ENCODE data around the gene PLCXD1. TPM values are rescaled to one million over a fixed set of nuclear protein-coding genes. Genes with fewer than 3 reads are reported as not detected.
"Not testable (repeated sequence)": the region's sequence is repeated elsewhere in the genome, so short reads cannot be mapped to it uniquely, and the experiment has no call there.

Gene PLCXD1
- total and polyA plus RNA-seq, 4 donors: 6.7 to 50.6 (median 29.0) TPM

DNA sequence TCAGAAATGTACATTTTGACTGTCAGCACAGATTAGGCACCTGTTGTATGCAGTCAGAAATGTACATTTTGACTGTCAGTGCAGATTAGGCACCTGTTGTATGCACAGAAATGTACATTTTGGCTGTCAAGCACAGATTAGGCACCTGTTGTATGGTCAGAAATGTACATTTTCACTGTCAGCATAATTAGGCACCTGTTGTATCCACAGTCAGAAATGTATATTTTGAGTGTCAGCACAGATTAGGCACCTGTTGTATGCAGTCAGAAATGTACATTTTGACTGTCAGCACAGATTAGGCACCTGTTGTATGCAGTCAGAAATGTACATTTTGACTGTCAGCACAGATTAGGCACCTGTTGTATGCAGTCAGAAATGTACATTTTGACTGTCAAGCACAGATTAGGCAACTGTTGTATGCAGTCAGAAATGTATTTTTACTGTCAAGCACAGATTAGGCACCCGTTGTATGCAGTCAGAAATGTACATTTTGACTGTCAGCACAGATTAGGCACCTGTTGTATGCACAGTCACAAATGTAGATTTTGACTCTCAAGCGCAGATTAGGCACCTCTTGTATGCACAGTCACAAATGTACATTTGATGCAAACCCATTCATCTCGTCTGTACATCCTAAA lies 25.6 kb downstream of the PLCXD1 start:
- not testable (repeated sequence) for DNase-seq (ENCODE audit: low read depth in 4 of 6, low spot score in 6 of 6); H3K9me3 ChIP-seq (ENCODE audit: control insufficient read depth, insufficient read depth, low read length); H3K4me1 ChIP-seq (ENCODE audit: control insufficient read depth, insufficient read depth, low read length); H3K27me3 ChIP-seq (ENCODE audit: control insufficient read depth, insufficient read depth, low read length); H3K27ac ChIP-seq (ENCODE audit: low read depth, low read length); H3K4me3 ChIP-seq (ENCODE audit: low read depth, low read length)
- 92% methylated on average over 3 of the region's 3 CpGs for WGBS (ENCODE audit: insufficient coverage)
- peaks cover 82% of the 10 kb centered on the region for H3K36me3 ChIP-seq (ENCODE audit: control insufficient read depth, insufficient read depth, low read length)

DNA sequence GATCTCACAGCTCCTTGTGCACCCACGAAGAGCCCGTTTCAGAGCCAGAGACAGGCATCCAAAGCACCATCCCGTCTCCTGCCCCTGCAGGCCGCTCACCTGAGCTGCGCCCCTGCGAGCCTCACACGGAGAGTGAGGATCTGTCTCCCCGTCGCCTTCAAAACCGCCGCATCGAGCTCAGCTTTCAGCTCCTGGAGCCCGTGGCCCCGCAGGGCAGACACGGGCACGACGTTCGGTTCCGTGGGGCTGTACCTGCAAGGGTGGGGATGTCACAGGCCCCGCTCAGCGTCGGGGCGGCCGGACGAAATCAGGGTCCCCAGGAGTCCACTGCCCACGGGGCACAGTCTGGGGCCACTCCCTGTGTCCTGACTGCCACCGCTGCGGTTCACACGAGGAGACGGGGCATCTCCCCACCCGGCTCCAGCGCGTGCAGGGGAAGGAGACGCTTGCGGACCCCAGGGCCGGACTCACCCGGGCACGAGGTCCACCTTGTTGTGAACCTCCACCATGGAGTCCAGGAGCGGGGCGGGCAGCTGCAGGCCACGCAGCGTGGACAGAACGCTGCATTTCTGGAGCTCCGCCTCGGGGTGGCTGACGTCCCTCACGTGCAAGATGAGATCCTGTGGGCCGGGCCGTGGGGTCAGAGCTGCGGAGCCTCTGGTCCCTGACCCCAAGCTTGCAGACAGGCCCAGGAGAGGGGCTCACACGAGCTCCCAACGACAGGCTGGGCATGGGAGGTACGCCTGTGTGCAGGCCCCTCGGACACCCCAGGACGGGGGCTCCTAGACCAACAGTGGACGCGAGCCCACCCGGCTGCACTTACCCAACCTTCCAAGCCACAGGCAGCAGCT lies 26.3 kb downstream of the PLCXD1 start:
- Histone ChIP-seq H3K4me3 (ENCODE audit: low read depth, low read length) (no peak overlapping the region), H3K9me3 (ENCODE audit: control insufficient read depth, insufficient read depth, low read length) (no peaks in the 10 kb centered on the region), H3K27me3 (ENCODE audit: control insufficient read depth, insufficient read depth, low read length) (no peaks in the 10 kb centered on the region), H3K27ac (ENCODE audit: low read depth, low read length) (no peak overlapping the region), H3K36me3 (ENCODE audit: control insufficient read depth, insufficient read depth, low read length) (peaks cover 82% of the 10 kb centered on the region), H3K4me1 (ENCODE audit: control insufficient read depth, insufficient read depth, low read length) (no peaks in the 10 kb centered on the region)
- WGBS (ENCODE audit: insufficient coverage): 98% methylated on average over 58 of the region's 58 CpGs
- DNase-seq (ENCODE audit: low read depth in 4 of 6, low spot score in 6 of 6): no peak

DNA sequence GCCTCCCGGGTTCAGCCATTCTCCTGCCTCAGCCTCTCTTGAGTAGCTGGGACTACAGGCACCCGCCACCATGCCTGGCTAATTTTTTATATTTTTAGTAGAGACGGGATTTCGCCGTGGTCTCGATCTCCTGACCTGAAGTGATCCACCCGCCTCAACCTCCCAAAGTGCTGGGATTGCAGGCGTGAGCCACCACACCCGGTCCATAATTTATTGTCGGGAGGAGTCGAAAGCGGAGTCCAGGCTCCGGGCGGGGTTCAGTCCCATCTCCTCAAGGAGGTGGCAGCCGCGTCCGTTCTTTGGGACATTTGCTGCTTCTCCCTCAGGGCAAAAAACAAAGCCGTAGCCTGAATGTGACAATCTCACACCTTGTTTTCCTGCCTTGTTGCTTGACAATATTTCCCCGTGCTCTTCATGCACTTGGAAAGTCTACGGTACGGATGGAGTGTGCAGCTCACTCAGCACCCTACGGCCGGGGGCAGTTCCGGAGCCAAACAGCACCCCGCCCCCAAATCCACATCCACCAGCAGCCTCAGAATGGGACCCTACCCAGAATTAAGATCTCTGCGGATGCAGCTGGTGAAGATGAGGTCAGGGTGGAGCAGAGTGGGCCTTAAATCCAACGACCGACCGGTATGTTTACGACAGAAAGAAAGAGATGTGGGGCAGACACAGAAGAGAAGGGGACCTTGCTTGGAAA lies 27.8 kb downstream of the PLCXD1 start:
- Histone ChIP-seq H3K27ac (ENCODE audit: low read depth, low read length) (no peak overlapping the region), H3K36me3 (ENCODE audit: control insufficient read depth, insufficient read depth, low read length) (peaks cover 83% of the 10 kb centered on the region), H3K4me3 (ENCODE audit: low read depth, low read length) (no peak overlapping the region), H3K27me3 (ENCODE audit: control insufficient read depth, insufficient read depth, low read length) (no peaks in the 10 kb centered on the region), H3K4me1 (ENCODE audit: control insufficient read depth, insufficient read depth, low read length) (no peaks in the 10 kb centered on the region), H3K9me3 (ENCODE audit: control insufficient read depth, insufficient read depth, low read length) (no peaks in the 10 kb centered on the region)
- 92% methylated on average over 25 of the region's 30 CpGs for WGBS (ENCODE audit: insufficient coverage)
- no peak for DNase-seq (ENCODE audit: low read depth in 4 of 6, low spot score in 6 of 6)

DNA sequence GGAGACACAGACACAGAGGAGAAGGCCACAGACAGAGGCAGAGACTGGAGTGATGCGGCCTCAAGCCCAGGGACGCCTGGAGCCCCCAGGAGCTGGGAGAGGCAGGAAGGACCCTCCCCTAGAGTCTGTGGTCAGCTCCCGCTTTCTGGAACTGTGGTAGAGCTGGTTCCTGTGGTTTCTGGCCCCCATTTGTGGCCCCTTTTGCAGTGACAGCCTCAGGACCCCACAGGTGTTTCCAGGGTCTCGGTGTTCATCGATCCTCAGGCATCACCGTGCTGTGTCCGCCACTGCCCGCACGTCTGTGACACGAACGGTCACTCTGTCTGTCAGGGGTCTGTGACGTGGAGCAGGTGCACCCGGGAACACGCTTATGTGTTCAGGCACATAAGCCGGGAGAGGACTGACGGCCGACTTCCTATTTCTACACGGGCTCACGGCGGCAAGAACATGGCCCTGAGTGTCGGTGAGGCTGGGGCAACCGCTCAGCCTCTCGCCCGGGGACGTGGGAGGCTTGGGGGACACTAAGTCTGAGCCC lies 29.5 kb downstream of the PLCXD1 start:
- H3K4me3 ChIP-seq (ENCODE audit: low read depth, low read length): no peak overlapping the region
- no peaks in the 10 kb centered on the region for H3K9me3 ChIP-seq (ENCODE audit: control insufficient read depth, insufficient read depth, low read length)
- DNase-seq (ENCODE audit: low read depth in 4 of 6, low spot score in 6 of 6): no peak
- no peaks in the 10 kb centered on the region for H3K27me3 ChIP-seq (ENCODE audit: control insufficient read depth, insufficient read depth, low read length)
- no peaks in the 10 kb centered on the region for H3K4me1 ChIP-seq (ENCODE audit: control insufficient read depth, insufficient read depth, low read length)
- H3K27ac ChIP-seq (ENCODE audit: low read depth, low read length): no peak overlapping the region
- 93% methylated on average over 25 of the region's 25 CpGs for WGBS (ENCODE audit: insufficient coverage)
- peaks cover 85% of the 10 kb centered on the region for H3K36me3 ChIP-seq (ENCODE audit: control insufficient read depth, insufficient read depth, low read length)

DNA sequence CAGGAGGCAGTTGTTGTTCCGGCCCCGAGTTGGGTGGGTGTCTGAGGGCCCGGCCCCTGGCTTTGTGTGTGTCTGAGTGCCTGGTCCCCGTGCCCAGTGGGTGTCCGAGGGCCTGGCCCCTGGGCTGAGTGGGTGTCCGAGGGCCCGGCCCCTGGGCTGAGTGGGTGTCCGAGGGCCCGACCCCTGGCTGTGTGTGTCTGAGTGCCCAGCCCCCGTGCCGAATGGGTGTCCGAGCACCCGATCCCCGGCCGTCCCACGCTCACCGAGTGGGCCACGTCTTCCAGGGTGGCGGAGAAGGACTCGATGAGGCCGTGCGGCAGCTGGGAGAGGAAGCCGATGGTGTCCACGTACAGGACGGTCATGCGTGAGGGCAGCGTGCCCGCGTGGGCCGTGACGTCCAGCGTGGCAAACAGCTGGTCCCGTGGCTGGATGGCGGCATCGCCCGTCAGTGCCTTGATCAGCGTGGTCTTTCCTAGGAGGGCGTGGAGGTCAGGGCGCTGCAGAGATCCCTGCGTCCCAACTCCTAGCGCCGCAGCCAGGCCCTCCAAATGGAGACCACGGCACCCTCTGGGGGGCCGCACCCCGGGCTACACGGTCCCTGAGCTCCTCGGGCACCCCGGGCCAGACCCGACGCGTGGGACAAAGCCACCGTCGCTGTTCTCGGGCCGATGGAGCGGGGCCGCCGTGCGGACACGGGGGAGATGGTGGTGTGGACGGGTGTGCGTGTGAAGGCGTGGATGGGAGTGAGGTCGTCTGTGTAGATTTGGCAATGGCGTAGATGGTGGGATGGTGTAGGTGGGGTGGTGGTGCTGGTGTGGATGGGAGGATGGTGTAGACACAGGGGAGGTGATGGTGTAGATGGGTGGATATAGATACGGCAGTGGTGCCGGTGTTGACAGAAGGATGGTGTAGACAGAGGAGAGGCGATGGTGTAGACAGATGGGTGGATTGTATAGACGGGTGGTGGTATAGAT lies 30.3 kb downstream of the PLCXD1 start:
- Histone ChIP-seq H3K4me1 (ENCODE audit: control insufficient read depth, insufficient read depth, low read length) (peaks cover 3% of the 10 kb centered on the region), H3K4me3 (ENCODE audit: low read depth, low read length) (no peak overlapping the region), H3K27ac (ENCODE audit: low read depth, low read length) (no peak overlapping the region), H3K36me3 (ENCODE audit: control insufficient read depth, insufficient read depth, low read length) (peaks cover 86% of the 10 kb centered on the region), H3K27me3 (ENCODE audit: control insufficient read depth, insufficient read depth, low read length) (no peaks in the 10 kb centered on the region), H3K9me3 (ENCODE audit: control insufficient read depth, insufficient read depth, low read length) (no peaks in the 10 kb centered on the region)
- no peak for DNase-seq (ENCODE audit: low read depth in 4 of 6, low spot score in 6 of 6)
- WGBS (ENCODE audit: insufficient coverage): 96% methylated on average over 69 of the region's 69 CpGs

DNA sequence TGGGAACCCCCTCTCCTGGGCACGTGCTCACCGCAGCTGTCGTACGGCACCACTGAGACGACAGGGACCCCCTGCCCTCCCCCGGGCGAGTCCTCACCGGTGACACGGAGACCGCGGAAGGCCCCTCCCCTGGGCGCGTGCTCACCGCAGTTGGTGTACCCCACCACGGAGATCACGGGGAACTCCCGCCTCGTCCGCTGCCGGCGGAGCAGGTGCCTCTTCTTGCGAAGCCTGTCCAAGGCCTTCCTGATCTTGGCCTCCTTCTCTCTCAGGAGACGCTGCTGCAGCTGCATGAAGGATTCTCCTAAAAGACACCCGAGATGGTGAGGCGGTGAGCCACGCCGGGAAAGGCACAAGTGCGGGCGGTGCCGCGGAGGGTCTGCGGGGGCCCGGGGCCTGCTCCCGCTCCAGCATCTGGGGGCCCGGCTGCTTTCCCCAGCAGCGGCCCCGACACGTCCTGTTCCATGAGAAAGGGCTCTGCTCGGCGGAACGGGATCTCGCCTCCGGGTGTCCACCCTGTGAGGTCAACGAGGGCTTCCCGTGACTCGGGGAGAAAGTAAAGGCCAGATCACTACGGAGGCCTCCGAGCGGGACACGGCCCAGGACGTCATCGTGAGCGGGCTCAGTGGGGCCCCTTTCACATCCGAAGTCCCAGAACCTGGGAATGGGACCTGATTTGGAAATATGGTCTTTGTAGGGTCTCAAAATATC lies 31.6 kb downstream of the PLCXD1 start:
- Histone ChIP-seq H3K36me3 (ENCODE audit: control insufficient read depth, insufficient read depth, low read length) (peaks cover 85% of the 10 kb centered on the region), H3K4me3 (ENCODE audit: low read depth, low read length) (no peak overlapping the region), H3K27ac (ENCODE audit: low read depth, low read length) (no peak overlapping the region), H3K4me1 (ENCODE audit: control insufficient read depth, insufficient read depth, low read length) (peaks cover 13% of the 10 kb centered on the region), H3K9me3 (ENCODE audit: control insufficient read depth, insufficient read depth, low read length) (no peaks in the 10 kb centered on the region), H3K27me3 (ENCODE audit: control insufficient read depth, insufficient read depth, low read length) (no peaks in the 10 kb centered on the region)
- 95% methylated on average over 54 of the region's 54 CpGs for WGBS (ENCODE audit: insufficient coverage)
- no peak for DNase-seq (ENCODE audit: low read depth in 4 of 6, low spot score in 6 of 6)

DNA sequence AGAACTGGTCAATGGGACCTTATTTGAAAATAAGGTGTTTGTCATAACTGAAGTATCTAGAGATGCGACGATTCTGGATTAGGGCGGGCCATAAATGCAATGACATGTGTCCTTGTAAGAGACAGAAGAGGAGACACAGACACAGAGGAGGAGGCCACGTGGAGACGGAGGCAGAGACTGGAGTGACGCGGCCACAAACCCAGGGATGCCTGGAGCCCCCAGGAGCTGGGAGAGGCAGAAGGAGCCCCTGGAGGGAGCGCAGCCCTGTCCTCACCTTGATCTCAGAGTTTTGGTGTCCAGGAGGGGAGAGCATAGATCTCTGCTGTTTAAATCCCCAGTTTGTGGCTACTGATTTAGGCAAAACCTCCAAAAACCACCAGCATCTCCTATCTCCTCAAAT lies 32.4 kb downstream of the PLCXD1 start:
- 98% methylated on average over 4 of the region's 8 CpGs for WGBS (ENCODE audit: insufficient coverage)
- no peak overlapping the region for H3K27ac ChIP-seq (ENCODE audit: low read depth, low read length)
- no peaks in the 10 kb centered on the region for H3K27me3 ChIP-seq (ENCODE audit: control insufficient read depth, insufficient read depth, low read length)
- H3K4me3 ChIP-seq (ENCODE audit: low read depth, low read length): no peak overlapping the region
- peaks cover 78% of the 10 kb centered on the region for H3K36me3 ChIP-seq (ENCODE audit: control insufficient read depth, insufficient read depth, low read length)
- H3K9me3 ChIP-seq (ENCODE audit: control insufficient read depth, insufficient read depth, low read length): no peaks in the 10 kb centered on the region
- DNase-seq (ENCODE audit: low read depth in 4 of 6, low spot score in 6 of 6): no peak
- peaks cover 15% of the 10 kb centered on the region for H3K4me1 ChIP-seq (ENCODE audit: control insufficient read depth, insufficient read depth, low read length)

DNA sequence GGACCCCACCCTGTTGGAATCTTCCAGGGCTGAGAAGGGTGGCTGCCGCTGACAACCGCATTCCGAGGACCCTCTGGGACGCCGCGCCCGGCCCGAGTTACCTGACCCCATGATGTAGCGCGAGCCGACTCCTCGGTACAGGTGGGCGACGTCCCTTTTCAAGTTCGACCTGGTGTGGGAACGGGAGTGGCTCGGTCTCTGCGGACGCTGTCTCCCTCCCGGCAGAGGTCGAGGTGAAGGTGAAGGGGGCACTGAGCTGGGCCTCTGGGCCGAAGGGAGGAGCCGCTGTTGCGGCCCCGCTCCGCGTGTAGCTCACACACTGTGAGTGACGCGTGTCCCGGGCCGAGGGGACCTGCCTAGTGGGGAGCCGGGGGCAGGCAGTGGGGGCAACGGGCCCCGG lies 32.9 kb downstream of the PLCXD1 start:
- peaks cover 72% of the 10 kb centered on the region for H3K36me3 ChIP-seq (ENCODE audit: control insufficient read depth, insufficient read depth, low read length)
- WGBS (ENCODE audit: insufficient coverage): 98% methylated on average over 25 of the region's 34 CpGs
- no peak for DNase-seq (ENCODE audit: low read depth in 4 of 6, low spot score in 6 of 6)

More for the DNA sequence above, 32.9 kb downstream of the PLCXD1 start:
- no peak overlapping the region for H3K4me3 ChIP-seq (ENCODE audit: low read depth, low read length)
- H3K27ac ChIP-seq (ENCODE audit: low read depth, low read length): no peak overlapping the region
- no peaks in the 10 kb centered on the region for H3K9me3 ChIP-seq (ENCODE audit: control insufficient read depth, insufficient read depth, low read length)
- H3K27me3 ChIP-seq (ENCODE audit: control insufficient read depth, insufficient read depth, low read length): no peaks in the 10 kb centered on the region
- H3K4me1 ChIP-seq (ENCODE audit: control insufficient read depth, insufficient read depth, low read length): peaks cover 15% of the 10 kb centered on the region
